ENCODE results near the gene TIAM1. TPM values are rescaled to one million over a fixed set of nuclear protein-coding genes. Genes with fewer than 3 reads are reported as not detected.

The TIAM1 gene
- total and polyA plus RNA-seq, 9 donors: 8.7 to 21.3 (median 12.4) TPM

DNA sequence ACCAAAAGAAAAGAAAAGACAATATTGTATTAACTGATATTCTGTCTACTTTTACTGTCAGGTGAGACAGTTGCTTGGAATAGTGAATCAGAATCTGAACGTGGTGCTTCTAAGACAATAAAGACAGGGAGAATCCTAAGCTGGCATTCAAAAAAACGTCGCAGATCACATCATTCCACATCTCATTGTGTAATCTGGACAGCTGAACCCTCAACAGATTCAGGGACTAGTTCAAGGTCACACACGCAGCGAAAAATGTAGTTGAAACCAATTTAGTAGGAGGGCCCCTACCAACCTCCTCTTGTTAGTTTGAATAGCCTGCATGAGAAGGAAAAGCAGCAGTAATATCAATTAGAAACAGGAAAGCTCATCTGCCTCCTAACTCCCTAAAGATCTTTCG is 259.4 kb downstream of the TIAM1 start:
- no CpG with 5 or more reads among the region's 6 CpGs for WGBS (ENCODE audit: insufficient coverage)

DNA sequence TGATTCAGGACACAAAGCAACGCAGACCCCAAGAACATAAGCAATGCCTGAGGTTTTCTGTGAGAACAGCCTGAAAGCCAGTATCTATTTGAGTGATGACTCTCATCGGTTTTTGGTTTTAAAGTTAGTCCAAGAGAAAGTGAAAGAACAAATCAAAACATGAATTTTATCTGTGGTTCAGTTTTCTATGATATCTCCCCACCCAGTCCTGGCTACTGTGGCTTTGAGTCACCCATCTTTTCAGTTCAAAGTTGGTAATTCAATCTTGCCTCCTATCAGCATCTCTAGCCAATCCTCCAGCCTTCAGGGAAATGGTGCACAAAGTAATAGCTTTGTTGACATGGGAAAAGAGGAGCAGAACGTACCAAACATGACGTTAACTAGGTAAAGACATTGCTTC is 265.3 kb downstream of the TIAM1 start:
- no peaks in the 10 kb centered on the region for H3K9me3 ChIP-seq (replicated peaks; ENCODE audit: control insufficient read depth, low read depth, low read length)
- no peak overlapping the region for H3K27ac ChIP-seq (ENCODE audit: low read length)
- no peaks in the 10 kb centered on the region for H3K36me3 ChIP-seq (ENCODE audit: control insufficient read depth, insufficient read depth, low read length)
- 100% methylated on average over 1 of the region's 4 CpGs for WGBS (ENCODE audit: insufficient coverage)
- H3K4me1 ChIP-seq (ENCODE audit: control insufficient read depth, insufficient read depth, low read length): no peaks in the 10 kb centered on the region
- no peak overlapping the region for H3K4me3 ChIP-seq (ENCODE audit: low read length)
- H3K27me3 ChIP-seq (ENCODE audit: control insufficient read depth, insufficient read depth, low read length): no peaks in the 10 kb centered on the region
- DNase-seq: no peak

More for the DNA sequence above, 259.4 kb downstream of the TIAM1 start:
- Histone ChIP-seq H3K4me3 (ENCODE audit: low read length) (no peak overlapping the region), H3K36me3 (ENCODE audit: control insufficient read depth, insufficient read depth, low read length) (no peaks in the 10 kb centered on the region), H3K27ac (ENCODE audit: low read length) (no peak overlapping the region), H3K27me3 (ENCODE audit: control insufficient read depth, insufficient read depth, low read length) (no peaks in the 10 kb centered on the region), H3K4me1 (ENCODE audit: control insufficient read depth, insufficient read depth, low read length) (no peaks in the 10 kb centered on the region), H3K9me3 (replicated peaks; ENCODE audit: control insufficient read depth, low read depth, low read length) (no peaks in the 10 kb centered on the region)
- no peak for DNase-seq

DNA sequence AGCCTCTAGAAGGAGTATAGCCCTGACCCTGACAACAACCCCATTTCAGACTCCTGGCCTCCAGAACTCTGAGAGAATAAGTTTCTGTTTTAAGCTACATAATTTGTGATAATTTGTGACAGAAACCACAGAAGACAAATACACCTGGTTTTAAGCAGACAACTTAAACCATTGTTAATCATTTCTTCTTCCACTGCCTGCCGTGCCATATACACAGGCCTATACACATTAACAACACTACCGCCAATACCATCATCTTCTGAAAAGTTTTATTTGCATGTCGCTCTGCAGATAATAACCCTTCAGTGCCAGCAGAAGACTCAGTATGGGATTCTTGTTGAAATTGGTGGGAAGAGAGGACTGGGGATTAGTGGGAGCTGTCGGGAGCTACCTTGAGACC is 265.8 kb downstream of the TIAM1 start:
- H3K4me1 ChIP-seq (ENCODE audit: control insufficient read depth, insufficient read depth, low read length): no peaks in the 10 kb centered on the region
- WGBS (ENCODE audit: insufficient coverage): 100% methylated on average over 2 of the region's 4 CpGs
- H3K9me3 ChIP-seq (replicated peaks; ENCODE audit: control insufficient read depth, low read depth, low read length): no peaks in the 10 kb centered on the region
- no peak overlapping the region for H3K4me3 ChIP-seq (ENCODE audit: low read length)
- no peak overlapping the region for H3K27ac ChIP-seq (ENCODE audit: low read length)
- H3K27me3 ChIP-seq (ENCODE audit: control insufficient read depth, insufficient read depth, low read length): no peaks in the 10 kb centered on the region
- no peak for DNase-seq
- H3K36me3 ChIP-seq (ENCODE audit: control insufficient read depth, insufficient read depth, low read length): no peaks in the 10 kb centered on the region

DNA sequence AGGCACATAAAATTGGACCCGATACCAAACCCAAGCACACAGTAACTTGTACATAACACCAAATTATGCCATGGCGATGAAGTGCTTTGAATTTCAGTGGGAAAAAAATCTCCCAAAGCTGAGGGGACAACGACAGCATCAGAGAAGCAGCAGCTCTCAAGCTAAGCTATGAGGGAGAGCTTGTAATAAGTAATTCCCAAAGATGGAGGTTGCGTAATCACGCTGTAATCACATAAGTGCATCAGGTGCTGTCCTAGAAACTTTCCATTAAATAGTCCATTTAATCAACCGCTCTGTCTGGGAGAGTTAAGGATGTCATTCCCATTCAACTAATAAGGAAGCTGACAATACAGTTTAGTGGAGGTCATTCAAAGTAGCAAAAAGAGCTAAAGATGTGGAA is 268.2 kb downstream of the TIAM1 start:
- Histone ChIP-seq H3K27ac (ENCODE audit: low read length) (no peak overlapping the region), H3K4me1 (ENCODE audit: control insufficient read depth, insufficient read depth, low read length) (no peaks in the 10 kb centered on the region), H3K36me3 (ENCODE audit: control insufficient read depth, insufficient read depth, low read length) (no peaks in the 10 kb centered on the region), H3K27me3 (ENCODE audit: control insufficient read depth, insufficient read depth, low read length) (no peaks in the 10 kb centered on the region), H3K4me3 (ENCODE audit: low read length) (no peak overlapping the region), H3K9me3 (replicated peaks; ENCODE audit: control insufficient read depth, low read depth, low read length) (no peaks in the 10 kb centered on the region)
- no CpG with 5 or more reads among the region's 6 CpGs for WGBS (ENCODE audit: insufficient coverage)
- no peak for DNase-seq

DNA sequence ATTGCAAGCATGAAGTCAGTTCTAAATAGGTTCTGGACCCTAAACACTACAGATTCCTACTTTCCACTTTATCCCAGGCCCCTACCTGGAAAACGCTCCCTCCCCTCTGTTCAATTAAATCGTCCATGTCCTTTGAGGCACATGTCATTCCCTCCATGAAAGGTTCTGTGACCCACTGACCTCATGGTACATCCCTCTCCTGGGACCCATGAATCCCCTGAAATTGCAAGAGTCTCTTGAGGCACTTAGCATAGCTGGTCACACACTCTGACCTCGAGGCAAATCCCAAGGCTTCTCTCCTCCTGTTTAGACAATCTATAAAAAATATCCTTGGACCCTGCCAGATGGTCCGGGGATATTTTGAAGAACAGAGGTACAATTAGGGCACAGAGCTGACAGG is 271.5 kb downstream of the TIAM1 start:
- DNase-seq: no peak
- Histone ChIP-seq H3K4me1 (ENCODE audit: control insufficient read depth, insufficient read depth, low read length) (no peaks in the 10 kb centered on the region), H3K4me3 (ENCODE audit: low read length) (no peak overlapping the region), H3K27me3 (ENCODE audit: control insufficient read depth, insufficient read depth, low read length) (no peaks in the 10 kb centered on the region), H3K27ac (ENCODE audit: low read length) (no peak overlapping the region), H3K36me3 (ENCODE audit: control insufficient read depth, insufficient read depth, low read length) (no peaks in the 10 kb centered on the region), H3K9me3 (replicated peaks; ENCODE audit: control insufficient read depth, low read depth, low read length) (no peaks in the 10 kb centered on the region)
- WGBS (ENCODE audit: insufficient coverage): 31% methylated on average over 2 of the region's 4 CpGs

All from muscle of leg (tissue), 11 donors.